ENCODE results near the gene SULT6B1.

DNA sequence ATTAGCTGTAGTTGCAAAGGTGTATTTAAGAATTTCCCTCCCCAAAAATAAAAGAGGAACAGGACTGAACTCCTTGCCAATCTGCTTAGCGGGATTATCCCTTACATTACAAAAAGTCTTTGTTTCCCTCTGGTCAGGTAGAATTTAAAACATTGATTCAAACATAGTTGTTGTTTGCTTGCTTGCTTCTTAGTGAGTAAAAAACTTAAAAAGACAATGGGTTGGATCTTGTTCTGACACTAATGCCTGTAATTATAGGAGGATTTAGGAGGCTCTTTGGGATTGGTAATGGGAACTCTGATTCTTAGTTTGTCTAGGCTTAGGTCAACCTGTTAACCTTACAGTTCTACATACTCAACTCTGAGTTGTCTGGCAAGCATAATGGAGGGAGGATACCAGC lies 4.1 kb upstream of the SULT6B1 start:
- TF ChIP-seq, protein P1, sequence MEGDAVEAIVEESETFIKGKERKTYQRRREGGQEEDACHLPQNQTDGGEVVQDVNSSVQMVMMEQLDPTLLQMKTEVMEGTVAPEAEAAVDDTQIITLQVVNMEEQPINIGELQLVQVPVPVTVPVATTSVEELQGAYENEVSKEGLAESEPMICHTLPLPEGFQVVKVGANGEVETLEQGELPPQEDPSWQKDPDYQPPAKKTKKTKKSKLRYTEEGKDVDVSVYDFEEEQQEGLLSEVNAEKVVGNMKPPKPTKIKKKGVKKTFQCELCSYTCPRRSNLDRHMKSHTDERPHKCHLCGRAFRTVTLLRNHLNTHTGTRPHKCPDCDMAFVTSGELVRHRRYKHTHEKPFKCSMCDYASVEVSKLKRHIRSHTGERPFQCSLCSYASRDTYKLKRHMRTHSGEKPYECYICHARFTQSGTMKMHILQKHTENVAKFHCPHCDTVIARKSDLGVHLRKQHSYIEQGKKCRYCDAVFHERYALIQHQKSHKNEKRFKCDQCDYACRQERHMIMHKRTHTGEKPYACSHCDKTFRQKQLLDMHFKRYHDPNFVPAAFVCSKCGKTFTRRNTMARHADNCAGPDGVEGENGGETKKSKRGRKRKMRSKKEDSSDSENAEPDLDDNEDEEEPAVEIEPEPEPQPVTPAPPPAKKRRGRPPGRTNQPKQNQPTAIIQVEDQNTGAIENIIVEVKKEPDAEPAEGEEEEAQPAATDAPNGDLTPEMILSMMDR (IDR thresholded peaks at IDR 0.05; ENCODE audit: insufficient read depth, low read length, poor library complexity, severe bottlenecking) = no peak
- TF ChIP-seq EZH2phosphoT487 (conservative IDR thresholded peaks at IDR 0.05; ENCODE audit: low read length) = no peak

Measured in SU-DHL-6 (cell line).